Activated gamma-delta T cell (primary cell): ENCODE data around the gene PTAFR.

Experiments used
- DNase-seq: peaks from one replicate; lab custom pipeline; 2025; lab: John Stamatoyannopoulos, UW

The PTAFR gene

DNA sequence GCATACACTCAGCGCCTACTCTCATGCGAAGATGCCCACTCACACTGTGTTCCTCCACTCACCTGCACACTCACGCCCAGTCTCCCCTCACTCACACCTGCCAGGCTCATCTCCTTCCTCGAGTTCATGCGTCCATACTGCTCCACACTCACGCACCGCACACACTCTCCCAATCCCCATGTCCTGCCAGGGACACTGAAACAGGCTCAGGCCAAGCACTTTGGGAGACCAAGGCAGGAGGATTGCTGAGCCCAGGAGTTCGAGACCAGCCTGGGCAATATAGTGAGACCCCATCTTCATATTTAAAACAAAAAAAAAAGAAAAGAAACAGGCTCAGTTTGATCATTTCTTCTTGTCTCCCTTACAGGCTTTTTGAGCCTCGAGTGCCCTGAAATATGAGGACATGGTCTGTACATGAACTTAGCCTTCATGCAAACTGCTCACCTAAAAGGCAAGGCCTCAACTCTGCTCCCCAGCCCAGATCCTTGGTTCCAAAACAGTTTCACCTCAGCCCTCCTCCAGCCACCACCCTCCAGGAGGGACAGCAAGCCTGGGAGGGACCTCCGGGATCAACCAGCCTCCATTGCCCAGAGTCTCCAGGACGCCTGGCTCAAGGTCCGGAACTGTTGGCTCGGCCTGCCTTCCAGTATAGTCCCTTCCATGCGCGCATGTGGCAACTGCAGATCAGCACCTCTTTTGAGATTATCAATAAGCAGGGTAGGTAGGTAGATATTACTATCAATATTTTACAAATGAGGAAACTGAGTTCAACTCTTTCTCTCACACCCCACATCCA, 2.4 kb upstream of the PTAFR start:
- no peak for DNase-seq

DNA sequence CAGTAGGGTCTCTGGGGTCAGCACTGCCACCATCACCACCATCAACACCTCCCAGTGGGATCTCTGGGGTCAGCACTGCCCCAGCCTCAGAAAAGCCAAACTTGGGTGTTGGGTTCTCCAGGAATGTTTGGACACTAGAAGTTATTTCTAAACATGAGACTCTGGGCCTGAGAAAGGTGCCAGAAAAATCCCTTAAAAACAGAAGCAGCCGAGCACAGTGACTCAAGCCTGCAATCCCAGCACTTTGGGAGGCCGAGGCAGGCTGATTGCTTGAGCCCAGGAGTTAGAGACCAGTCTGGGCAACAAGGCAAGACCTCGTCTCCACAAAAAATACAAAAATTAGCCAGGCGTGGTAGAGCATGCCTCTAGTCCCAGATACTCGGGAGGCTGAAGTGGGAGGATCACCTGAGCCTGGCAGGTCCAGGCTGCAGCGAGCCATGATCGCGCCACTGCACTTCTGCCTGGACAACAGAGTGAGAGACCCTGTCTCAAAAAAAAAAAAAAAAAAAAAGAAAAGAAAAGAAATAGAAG, 470 bp downstream of the PTAFR start:
- no peak for DNase-seq

DNA sequence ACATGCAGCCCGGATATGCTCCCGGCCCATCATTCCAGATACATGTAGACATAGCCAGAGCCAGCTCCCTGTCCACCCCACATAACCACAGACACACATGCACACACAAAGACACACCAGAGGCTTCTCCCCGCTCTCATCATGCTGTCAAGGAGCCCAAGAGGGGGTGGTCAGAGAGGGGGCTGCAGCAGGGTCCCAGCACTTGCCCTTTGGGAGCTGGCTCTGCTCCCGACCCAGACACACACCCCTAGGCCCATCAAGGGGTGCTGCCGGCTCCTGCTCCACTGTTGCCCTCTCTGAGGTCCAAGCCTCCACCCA, 2.6 kb downstream of the PTAFR start:
- DNase-seq, result no peak

DNA sequence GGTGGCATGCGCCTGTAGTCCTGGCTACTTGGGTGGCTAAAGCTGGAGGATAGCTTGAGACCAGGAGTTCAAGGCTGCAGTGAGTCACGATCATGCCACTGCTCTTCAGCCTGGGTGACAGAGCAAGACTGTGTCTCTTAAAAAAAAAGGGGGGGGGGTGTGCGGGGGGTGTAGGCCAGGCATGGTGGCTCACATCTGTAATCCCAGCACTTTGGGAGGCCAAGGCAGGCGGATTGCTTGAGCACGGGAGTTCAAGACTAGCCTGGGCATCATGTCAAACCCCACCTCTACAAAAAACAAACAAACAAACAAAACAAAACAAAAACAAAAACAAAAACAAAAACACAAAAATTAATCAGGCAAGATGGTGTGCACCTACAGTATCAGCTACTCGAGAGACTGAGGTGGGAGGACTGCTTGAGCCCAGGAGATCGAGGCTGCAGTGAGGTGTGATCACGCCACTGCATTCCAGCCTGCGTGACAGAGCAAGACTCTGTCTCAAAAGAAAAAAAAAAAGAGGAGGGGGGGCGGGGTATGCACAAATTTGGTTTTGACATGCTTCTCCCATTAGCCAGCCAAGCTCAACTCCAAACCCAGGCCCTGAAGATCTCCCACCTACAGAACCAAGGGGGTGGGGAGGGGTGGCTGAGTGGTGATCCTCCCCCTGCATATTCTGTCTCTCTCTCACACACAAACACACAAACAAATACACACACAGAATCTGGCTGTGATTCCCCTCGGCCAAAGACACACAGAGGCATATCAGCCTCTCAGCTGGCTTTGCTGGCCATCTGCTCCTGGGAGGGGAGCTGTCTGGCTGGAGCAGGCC, 3.1 kb downstream of the PTAFR start:
- no peak for DNase-seq

DNA sequence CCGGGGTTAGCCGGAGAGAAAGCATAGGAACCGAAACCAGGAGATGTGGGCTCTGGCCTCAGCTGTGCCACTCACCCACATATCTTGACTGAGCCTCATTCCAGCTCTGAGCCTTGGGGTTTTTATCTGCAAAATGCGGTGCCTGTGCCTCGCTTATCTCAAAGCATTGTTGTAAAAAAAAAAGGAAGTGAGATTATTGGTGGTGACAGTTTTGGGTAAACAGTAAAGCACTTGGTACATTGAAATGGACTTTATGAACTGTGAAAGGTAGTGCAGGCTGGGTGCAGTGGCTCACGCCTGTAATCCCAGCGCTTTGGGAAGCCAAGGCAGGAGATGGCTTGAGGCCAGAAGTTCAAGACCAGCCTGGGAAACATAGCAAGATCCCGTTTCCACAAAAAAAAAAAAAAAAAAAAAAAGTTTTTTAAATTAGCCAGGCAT, 3.8 kb downstream of the PTAFR start:
- no peak for DNase-seq

DNA sequence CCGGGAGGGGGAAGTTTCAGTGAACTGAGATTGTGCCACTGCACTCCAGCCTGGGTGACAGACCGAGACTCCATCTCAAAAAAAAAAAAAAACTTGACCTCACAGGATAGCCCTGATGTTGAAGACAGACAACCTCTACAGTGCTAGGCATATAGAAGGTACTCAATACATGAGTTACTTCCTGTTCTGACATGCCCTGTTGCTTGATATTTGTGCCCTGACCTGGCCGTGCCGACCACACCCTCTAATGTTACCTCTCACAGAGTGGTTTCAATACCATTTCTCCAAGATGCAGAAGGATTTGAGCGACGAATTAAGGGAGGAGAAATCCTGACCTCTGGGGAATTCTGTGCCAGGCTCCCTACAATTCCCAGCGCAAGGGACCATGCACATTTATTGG, 5.2 kb downstream of the PTAFR start:
- DNase-seq, result no peak

DNA sequence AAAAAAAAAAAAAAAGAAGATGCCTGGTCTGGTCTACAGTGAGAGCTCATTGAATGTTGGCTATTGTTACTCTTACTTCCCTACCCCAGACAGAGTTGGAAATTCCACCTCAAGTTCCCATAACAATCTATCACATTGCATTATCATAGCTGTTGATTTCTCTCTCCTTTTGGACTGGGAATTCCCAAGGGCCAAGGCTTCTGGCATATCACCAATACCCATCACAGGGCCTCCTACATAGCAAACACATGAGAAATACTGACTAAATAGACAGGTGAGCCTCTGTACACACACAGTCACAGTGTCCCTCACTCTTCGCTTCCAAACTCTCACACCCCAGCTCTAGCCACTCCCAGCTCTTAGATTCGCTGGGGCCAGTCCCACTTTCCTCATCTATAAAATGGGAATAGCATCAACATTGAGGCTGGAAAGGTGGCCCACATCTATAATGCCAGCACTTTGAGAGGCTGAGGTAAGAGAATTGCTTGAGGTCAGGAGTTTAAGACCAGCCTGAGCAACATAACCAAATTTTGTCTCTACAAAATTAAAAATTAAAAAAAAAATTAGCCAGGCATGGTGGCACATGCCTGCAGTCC, 6.4 kb downstream of the PTAFR start:
- no peak for DNase-seq

DNA sequence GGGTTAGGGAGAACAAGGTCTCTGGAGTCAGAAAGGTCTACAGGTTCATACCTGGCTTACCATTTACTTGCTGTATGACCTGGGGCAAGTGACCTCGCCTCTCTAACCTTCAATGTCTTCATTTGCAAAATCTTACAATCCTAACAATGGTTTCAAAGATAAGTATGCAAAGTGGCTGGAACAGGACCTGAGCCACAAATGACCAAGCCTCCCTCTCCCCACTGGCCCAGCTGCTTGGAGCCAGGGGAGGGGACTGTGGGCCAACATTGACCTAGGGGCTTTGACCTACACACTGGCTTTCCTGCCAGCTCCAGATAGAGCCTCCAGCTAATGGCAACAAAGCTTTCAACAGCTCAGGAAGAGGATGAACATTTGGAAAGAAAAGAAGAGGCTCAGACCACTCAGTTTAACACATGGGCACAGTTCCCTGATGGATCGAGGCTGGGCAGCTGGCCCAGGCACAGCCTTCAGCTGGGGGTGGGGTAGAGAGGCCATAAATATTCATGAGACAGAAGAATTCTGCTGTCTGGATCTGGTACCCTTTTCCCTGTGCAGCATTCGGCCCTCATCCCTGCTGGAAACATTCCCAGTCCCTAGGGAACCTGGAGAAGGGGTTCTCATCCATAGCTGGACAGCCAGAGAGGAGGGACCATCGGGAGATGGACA, 12.9 kb downstream of the PTAFR start:
- no peak for DNase-seq

DNA sequence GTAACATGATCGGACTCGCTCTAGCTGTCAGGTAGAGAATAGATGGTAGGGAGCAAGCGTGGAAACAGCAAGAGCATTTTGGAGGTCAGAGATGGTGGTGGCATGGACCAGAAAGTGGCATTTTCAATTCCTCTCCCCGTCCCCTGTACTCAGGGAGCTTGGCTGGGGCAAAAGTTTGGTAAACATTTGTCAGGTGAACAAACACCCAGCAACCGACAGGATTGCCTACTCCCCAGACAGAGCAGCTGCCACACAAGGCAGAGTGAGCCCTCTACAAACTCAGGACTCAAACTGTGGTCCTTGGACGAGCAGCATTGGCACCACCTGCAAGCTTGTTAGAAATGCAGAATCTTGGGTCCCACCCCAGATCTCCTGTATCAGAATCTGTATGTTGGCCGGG, 14.3 kb downstream of the PTAFR start:
- DNase-seq, result no peak

DNA sequence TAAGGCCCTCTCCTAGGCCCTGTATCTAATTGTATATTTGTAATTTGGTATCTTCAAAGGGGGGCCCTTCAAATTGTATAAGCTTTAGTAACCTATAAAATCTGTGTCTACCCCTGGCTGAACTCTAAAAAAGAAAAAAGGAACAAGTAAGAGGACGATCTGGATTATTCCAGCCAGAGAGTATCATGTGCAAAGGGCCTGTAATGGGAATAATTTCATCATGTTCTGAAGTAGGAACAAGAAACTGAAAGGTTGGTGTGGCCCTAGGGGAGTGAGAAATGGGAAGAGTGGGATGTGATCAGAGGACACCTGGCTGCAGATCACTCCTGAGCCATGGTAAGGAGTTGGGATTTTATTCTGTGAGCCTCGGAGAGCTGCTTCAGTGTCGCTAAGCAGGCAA, 14.7 kb downstream of the PTAFR start:
- DNase-seq, result no peak

DNA sequence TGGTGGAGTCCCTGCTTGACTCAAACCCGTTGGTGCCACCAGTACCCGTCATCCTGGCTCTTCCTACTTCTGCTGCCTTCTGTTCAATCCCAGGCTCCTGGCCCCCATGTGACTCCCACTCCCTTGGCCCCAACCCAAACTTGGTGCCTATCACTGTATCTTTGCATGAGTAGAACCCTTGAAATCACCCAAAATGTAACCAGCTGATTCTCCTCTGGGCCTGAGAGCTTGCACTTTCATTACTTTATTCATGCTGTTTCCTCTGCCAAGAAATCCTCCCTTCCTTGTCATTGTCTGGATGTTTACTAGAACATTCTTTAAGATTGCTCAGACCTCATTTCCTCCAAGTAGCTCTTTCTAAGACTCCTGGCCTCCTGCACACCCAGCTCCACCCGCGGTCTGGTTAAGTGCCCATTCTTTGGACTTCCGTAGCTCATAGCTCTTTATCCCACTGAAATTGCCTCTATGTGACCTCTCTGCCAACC, 15.7 kb downstream of the PTAFR start:
- DNase-seq, result no peak

DNA sequence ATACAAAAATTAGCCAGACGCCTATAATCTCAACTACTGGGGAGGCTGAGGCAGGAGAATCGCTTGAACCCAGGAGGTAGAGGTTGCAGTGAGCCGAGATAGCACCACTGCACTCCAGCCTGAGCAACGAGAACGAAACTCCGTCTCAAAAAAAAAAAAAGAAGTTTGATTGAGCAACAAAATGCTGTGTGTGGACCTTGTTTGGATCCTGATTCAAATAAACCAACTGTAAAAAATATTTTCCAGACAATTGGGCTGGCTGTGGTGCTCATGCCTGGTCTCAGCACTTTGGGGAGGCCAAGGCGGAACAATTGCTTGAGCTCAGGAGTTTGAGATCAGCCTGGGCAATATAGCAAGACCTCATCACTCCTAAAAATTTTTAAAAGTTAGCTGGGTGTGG, 16.8 kb downstream of the PTAFR start:
- no peak for DNase-seq

DNA sequence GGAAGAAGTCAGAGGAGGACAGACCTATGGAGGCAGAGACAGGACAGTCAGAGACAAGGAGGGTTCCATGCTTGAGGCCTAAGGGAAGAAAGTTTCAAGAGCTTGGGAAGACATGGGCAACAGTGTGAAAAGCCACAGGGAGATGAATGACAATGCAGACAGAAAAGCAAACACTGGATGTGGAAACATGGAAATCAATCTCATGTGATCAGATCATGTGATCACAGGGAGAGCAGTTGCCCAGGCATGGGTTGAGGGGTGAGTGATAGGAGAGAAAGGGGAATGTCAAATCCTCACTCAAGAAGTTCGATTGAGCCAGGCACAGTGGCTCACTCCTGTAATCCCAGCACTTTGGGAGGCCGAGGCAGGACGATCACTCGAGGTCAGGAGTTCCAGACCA, 17.2 kb downstream of the PTAFR start:
- DNase-seq, result no peak

DNA sequence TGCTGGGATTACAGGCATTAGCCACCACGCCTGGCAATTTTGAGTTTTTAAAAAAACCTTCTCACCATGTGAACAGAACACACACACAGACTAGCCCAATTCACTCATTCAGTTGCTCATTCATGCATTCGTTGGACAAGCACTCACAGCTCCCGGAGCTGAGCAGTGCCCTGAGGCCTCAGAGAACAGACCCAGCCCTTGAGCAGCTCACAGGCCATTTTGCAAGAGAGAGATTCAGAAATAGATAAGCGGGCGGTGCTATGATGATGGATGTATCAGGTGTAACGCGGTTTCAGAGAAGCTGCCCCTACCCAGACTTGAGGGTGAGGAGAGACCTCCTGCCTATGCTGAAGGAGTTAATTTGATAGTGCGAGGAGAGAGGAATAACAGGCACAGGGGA, 18.6 kb downstream of the PTAFR start:
- DNase-seq, result no peak

DNA sequence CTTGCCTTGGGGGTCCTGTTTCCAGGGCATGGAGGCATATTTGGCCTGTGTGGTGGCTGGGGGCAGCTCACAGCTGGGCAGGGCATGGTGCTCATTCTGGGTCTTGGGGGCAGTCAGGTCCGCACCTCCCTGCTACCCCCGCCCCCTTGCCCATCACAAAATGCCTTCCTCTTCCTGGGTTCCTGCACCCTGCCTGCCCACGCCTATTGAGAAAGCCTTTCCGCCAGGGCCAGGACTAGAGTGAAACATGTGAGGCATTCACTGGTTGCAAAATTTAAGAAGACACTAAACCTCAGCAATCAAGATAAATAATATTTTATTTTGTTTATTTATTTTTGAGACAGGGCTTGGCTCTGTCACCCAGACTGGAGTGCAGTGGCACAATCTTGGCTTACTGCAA, 19.7 kb downstream of the PTAFR start:
- no peak for DNase-seq

DNA sequence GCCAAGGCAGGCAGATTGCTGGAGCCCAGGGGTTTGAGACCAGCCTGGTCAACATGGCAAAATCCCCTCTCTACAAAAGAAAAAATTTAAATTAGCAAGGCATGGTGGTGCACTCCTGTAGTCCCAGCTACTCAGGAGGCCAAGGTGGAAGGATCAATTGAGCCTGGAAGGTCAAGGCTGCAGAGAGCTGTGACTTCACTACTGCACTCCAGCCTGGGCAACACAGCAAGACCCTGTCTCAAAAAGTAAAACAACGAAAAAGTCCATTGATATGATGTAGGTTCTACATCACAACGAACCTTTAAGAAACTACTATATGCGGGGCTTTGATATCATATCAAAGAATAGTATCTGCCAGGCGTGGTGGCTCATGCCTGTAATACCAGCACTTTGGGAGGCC, 20.9 kb downstream of the PTAFR start:
- DNase-seq, result no peak

DNA sequence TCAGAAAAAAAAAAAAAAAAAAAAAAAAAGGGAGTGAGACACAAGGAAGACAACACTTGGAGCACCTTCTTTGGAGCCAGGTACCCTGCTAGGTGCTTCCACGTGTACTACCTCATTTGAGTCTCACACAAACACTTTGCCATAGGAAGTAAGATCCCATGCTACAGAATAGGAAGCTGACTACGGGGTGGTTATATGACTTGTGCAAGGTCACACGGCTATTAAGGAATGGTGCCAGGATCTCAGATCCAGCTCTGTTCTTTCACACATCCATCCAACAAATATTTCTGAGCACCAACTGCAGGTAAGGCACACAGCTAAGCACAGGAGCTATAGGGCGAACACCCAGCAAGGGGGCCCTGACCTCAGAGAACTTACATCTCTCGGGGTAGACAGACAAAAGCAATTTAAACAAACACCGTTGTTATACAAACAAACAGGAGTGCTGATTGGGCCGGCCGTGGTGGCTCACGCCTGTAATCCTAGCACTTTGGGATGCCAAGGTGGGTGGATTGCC, 22.4 kb downstream of the PTAFR start:
- DNase-seq, result no peak

DNA sequence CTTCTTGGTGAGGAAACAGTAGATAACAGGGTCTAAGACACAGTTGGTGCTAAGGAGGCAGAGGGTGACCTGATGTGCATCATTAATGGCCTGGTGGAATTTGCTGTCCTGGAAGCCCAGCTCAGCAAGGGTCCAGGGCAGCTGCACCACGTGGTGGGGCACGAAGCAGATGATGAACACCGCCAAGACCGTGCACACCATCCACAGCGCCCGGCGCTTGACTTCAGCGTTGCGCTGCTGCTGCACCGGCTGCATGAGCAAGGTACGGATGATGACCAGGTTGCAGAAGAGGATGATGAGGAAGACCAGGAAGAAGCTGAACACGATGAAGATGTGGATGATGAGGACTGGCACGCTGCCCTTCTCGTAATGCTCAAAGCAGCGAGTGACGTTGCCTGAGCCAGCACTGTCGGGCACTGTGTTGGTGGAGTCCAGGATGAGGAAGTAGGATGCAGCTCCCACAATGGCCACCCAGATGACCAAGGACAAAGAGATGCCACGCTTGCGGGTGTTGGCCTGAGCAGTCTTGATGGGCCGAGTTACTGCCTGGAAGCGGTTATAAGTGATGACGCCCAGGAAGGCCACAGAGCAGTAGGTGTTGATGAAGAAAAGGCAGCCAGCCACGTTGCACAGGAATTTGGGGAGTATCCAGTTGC, 26.2 kb downstream of the PTAFR start:
- no peak for DNase-seq

DNA sequence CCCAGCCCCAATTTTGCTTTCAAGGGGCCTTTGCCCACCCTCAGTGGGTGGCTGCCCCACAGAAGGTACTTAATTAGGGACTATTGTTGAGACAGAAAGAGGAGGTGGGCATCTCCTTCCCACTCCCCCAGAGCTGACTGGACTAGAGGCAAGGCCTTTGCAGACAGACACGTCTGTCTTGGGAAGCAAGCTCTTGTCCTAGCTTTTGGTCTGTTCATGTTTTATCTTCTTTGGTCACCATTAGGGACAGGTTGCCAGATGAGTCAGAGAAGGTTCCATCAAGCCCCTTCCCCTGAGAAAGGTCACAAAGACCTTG, 27.7 kb downstream of the PTAFR start:
- no peak for DNase-seq

DNA sequence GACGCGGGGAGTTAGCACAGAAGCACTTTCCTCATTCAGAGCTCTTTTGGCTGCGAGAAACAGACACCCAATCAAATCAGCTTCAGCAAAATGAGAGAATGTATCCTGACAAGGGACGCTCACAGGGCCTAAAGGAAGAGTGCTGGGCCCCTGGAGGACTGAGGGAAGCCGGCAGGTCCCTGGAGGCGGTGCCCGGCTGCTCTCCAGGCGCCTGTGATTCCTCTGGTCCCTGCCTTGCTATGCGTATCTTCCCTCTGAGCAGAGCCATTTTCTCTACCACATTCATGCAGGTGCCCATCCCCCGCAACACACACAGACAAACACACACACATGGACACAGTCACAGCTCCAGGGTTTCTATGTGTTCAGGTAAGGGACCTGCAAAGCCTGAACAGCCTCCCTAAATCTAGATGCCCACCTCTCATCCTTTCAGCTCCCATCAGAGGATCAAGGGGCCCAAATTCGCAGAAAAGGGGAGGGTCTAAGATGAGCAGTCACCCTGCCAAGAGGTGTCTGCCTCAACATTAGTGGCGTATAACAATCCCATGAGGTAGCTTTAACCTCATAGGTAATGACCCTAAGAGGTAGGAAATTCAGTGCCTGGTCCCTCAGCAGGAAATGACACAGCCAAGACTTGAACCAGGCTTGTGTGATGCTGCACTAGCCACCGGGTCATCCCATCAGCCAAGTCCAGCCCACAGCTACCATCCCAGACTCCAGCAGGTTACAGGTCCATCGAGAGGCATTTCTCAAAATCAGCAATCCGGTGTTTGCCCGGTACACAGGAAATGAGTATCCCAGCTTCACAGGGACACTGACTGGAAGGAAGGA, 29.0 kb downstream of the PTAFR start:
- no peak for DNase-seq

DNA sequence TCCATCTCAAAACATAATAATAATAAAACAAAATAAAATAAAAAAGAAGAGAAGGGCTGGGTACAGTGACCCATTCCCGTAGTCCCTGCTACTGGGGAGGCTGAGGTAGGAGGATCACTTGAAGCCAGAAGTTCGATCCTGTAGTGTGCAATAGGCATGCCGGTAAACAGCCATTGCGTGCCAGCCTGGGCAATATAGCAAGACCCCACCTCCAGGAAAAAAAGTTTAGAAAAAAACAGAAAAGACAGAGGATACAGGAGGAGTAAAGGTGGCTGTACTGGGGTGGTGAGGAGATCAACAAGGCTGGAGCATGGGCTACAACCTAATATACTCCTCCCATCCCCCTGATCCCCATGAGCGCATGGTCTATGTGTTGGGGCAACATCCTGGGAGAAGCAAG, 30.8 kb downstream of the PTAFR start:
- no peak for DNase-seq
